Activated naive CD8-positive, alpha-beta T cell (primary cell): ENCODE results near the gene RNF5.

Source experiments
- H3K27ac Mint-ChIP-seq: one replicate; pipeline ENCODE4 v1.8.0; 2021; ENCODE audit warnings: mixed read lengths
- H3K27me3 Mint-ChIP-seq: one replicate; pipeline ENCODE4 v1.8.0; 2021; ENCODE audit warnings: mixed read lengths
- H3K36me3 Mint-ChIP-seq: one replicate; pipeline ENCODE4 v1.8.0; 2021; ENCODE audit warnings: mixed read lengths
- H3K4me1 Mint-ChIP-seq: one replicate; pipeline ENCODE4 v1.8.0; 2021; ENCODE audit warnings: low read depth, mixed read lengths
- H3K4me3 Mint-ChIP-seq: one replicate; pipeline ENCODE4 v1.8.0; 2021; ENCODE audit warnings: mild to moderate bottlenecking, mixed read lengths
- H3K9me3 Mint-ChIP-seq: one replicate; pipeline ENCODE4 v1.8.0; 2021; ENCODE audit warnings: low read depth, mixed read lengths

Gene RNF5

GRCh38 chr6:32148289-32149091 is 29.7 kb upstream of the RNF5 start:
- H3K27me3 Mint-ChIP-seq: no peaks in the 10 kb centered on the region
- peak overlapping the region; percentile 72 for H3K27ac Mint-ChIP-seq
- peak overlapping the region; percentile 83 for H3K4me3 Mint-ChIP-seq
- no peaks in the 10 kb centered on the region for H3K9me3 Mint-ChIP-seq
- peaks cover 35% of the 10 kb centered on the region for H3K4me1 Mint-ChIP-seq
- no peaks in the 10 kb centered on the region for H3K36me3 Mint-ChIP-seq

DNA sequence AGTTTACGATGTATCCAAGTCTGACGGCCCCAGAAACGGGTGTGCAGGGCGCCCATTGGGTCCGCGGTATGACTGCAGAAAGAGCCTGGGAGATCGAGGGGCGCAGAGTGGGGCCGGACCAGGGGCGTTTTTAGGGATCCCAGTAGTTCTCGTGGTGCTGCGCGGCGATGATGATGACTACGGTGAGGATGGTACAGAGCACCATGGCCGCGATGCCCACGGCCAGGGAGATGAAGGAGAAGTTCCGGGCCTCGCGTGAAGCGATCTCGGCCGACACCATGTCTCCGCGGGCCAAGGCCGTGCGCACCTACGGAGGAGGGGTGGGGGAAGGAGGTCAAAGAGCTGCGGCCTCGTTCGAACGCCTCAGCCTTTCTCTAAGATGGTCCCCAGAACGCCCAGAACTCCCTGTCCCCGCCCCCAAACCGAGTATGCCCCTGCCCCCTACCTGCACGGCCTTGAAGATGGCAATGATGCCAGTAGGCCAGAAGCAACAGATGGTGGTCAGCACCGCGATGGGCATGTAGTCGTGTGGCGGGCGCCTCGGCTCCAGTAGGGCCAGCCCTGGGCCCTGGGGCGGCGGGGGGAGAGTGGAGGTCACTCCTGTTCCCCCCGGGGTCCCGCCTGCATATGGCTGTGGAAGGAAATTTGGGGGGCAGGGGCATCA is 29.0 kb upstream of the RNF5 start:
- Mint-ChIP-seq H3K27me3 (no peaks in the 10 kb centered on the region), H3K4me1 (peaks cover 39% of the 10 kb centered on the region), H3K36me3 (no peaks in the 10 kb centered on the region), H3K9me3 (no peaks in the 10 kb centered on the region), H3K27ac (peak overlapping the region; percentile 72), H3K4me3 (peak overlapping the region; percentile 83)

- Mint-ChIP-seq H3K4me3 (peak overlapping the region; percentile 84), H3K36me3 (no peaks in the 10 kb centered on the region), H3K9me3 (no peaks in the 10 kb centered on the region), H3K27me3 (no peaks in the 10 kb centered on the region), H3K4me1 (peaks cover 46% of the 10 kb centered on the region), H3K27ac (peak overlapping the region; percentile 34)
These were observed 28.0 kb upstream of the RNF5 start for GRCh38 chr6:32149932-32150870.

GRCh38 chr6:32151181-32151862 is 26.9 kb upstream of the RNF5 start:
- Mint-ChIP-seq H3K27ac (peak overlapping the region; percentile 64), H3K9me3 (no peaks in the 10 kb centered on the region), H3K4me1 (peaks cover 55% of the 10 kb centered on the region), H3K27me3 (no peaks in the 10 kb centered on the region), H3K36me3 (no peaks in the 10 kb centered on the region), H3K4me3 (peak overlapping the region; percentile 84)

GRCh38 chr6:32151863-32152768 is 26.1 kb upstream of the RNF5 start, which contains the start of gene PRRT1:
TSS of gene PRRT1 (minus strand) at chr6:32151939. CDS start at chr6:32151827, 112 bp downstream.
- Mint-ChIP-seq H3K4me3 (peak within 1 kb of the TSS; percentile 99), H3K9me3 (no peaks in the 10 kb centered on the region), H3K27ac (peak within 1 kb of the TSS; percentile 72), H3K36me3 (no peaks in the 10 kb centered on the region), H3K4me1 (peaks cover 55% of the 10 kb centered on the region), H3K27me3 (no peaks in the 10 kb centered on the region)

- Mint-ChIP-seq H3K9me3 (no peaks in the 10 kb centered on the region), H3K4me1 (peaks cover 59% of the 10 kb centered on the region), H3K27me3 (no peaks in the 10 kb centered on the region), H3K4me3 (peak overlapping the region; percentile 99), H3K36me3 (peaks cover 7% of the 10 kb centered on the region), H3K27ac (peak overlapping the region; percentile 72)
These were observed 25.2 kb upstream of the RNF5 start for GRCh38 chr6:32152769-32153563.

DNA sequence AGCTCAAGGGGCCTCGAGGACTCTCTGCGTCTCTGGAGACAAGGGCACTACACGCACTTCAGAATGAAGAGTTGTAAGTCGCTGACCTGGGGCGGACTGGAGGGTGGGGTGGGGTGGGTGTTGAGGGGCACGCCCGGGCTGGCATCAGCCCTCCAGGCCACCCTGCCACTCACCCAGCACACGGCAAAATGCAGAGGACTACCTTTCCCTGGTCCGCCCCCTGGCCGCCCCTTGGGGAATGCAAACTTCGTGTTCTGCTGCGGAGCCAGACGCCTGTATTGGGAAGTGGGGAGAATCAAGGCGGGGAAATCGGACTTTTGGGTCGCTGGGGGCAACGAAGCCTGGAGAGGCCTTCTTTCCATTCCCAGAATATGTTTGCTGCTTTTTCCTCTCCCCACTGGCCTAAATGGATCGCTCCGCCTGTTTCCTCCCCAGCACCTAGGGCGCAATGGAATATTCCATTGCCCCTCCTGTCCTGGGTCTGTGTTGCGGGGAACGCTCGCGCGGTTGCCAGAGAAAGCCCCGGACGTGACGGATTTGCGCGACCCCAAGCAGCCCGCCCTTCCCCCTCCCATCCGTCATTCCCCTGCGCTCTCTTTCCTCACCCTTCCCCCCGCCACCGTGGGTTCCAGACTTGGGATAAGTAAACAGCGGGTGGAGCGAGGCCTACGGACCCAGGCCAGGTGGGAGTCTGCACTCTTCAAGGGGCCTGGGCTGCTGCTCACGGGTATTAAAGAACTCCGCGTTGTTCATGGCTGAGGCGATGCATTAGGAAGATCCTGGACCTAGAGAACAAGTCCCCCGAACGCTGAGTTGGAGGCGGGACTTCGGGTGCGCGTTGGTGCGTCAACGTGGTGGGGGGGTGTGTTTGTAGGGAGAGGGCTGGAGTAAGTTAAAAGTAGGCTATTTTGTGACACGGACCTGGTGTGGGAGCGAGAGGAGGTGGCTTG is 24.4 kb upstream of the RNF5 start, which contains the start of gene PPT2:
TSS of gene PPT2 (plus strand) at position 578 of the 950 bp plus-strand sequence. CDS start 454 bp downstream, outside the sequence.
- Mint-ChIP-seq H3K4me1 (peaks cover 55% of the 10 kb centered on the region), H3K27ac (peak within 1 kb of the TSS; percentile 96), H3K36me3 (peaks cover 12% of the 10 kb centered on the region), H3K27me3 (no peaks in the 10 kb centered on the region), H3K9me3 (no peaks in the 10 kb centered on the region), H3K4me3 (peak within 1 kb of the TSS; percentile 99)

DNA sequence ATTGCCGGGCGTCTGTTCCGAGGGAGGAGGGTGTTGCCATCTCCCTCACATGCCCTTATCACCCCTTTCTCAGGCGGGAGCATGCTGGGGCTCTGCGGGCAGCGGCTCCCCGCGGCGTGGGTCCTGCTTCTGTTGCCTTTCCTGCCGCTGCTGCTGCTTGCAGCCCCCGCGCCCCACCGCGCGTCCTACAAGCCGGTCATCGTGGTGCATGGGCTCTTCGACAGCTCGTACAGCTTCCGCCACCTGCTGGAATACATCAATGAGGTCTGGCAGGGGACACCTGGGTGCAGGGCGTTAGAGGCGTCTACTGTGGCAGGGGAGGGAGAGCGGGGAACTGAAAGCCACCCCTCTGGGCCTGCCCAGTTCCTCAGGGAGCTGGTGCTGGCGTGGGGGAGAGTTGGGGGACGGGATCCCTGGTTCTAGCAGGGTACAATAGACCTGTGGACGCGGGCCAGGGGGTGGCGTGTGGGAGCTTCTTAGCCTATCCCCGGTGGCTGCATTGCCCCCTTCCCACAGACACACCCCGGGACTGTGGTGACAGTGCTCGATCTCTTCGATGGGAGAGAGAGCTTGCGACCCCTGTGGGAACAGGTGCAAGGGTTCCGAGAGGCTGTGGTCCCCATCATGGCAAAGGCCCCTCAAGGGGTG is 23.6 kb upstream of the RNF5 start:
- H3K4me1 Mint-ChIP-seq: peaks cover 53% of the 10 kb centered on the region
- H3K27me3 Mint-ChIP-seq: no peaks in the 10 kb centered on the region
- no peaks in the 10 kb centered on the region for H3K9me3 Mint-ChIP-seq
- peak overlapping the region; percentile 99 for H3K4me3 Mint-ChIP-seq
- H3K36me3 Mint-ChIP-seq: peaks cover 12% of the 10 kb centered on the region
- H3K27ac Mint-ChIP-seq: peak overlapping the region; percentile 96

DNA sequence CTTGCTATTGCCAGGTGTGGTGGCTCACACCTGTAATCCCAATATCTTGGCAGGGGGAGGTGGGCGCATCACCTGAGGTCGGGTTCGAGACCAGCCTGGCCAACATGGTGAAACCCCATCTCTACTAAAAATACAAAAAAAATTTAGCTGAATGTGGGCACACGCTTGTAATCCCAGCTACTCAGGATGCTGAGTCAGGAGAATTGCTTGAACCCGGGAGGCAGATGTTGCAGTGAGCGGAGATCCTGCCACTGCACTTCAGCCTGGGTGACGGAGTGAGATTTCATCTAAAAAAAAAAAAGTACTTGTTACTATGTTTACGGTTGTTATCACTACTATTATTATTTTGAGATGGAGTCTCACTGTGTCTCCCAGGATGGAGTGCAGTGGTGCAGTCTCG is 21.3 kb upstream of the RNF5 start:
- Mint-ChIP-seq H3K36me3 (peaks cover 12% of the 10 kb centered on the region), H3K4me1 (peaks cover 38% of the 10 kb centered on the region), H3K4me3 (no peak overlapping the region), H3K9me3 (no peaks in the 10 kb centered on the region), H3K27ac (no peak overlapping the region), H3K27me3 (no peaks in the 10 kb centered on the region)

DNA sequence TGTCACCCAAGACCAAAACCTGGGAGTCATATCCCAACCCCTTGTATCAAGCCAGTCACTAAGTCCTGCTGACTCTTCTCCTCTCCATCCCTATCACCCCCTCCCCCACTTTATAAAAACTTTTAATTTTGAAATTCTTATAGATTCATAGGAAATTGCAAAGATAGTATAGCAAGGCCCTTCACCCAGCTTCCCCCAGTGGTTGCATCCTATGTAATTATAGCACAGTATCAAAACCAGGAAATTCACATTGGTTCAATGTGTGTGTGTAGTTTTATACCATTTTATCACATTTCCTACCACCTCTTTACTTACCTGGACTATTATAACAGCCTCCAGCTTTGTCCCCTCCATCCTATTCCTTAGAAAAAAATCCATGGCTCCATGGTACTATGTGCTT is 20.2 kb upstream of the RNF5 start:
- no peaks in the 10 kb centered on the region for H3K9me3 Mint-ChIP-seq
- no peak overlapping the region for H3K27ac Mint-ChIP-seq
- H3K4me1 Mint-ChIP-seq: peaks cover 28% of the 10 kb centered on the region
- H3K36me3 Mint-ChIP-seq: peaks cover 12% of the 10 kb centered on the region
- no peak overlapping the region for H3K4me3 Mint-ChIP-seq
- no peaks in the 10 kb centered on the region for H3K27me3 Mint-ChIP-seq

GRCh38 chr6:32163559-32164258 is 14.5 kb upstream of the RNF5 start:
- Mint-ChIP-seq H3K4me1 (no peaks in the 10 kb centered on the region), H3K4me3 (no peak overlapping the region), H3K9me3 (no peaks in the 10 kb centered on the region), H3K27me3 (no peaks in the 10 kb centered on the region), H3K27ac (no peak overlapping the region), H3K36me3 (peaks cover 5% of the 10 kb centered on the region)
